GM23338 (cell line): ENCODE data around the gene SORT1. TPM values are rescaled to one million over a fixed set of nuclear protein-coding genes. Genes with fewer than 3 reads are reported as not detected.

Source experiments
- ATAC-seq: fragments of 200-7000 bp; cut with Tn5 transposase; 3 replicates; pipeline ENCODE4 v1.9.1; 2020
- DNase-seq: peaks from one replicate; pipeline ENCODE4 v3.0.0-alpha.2; 2015; ENCODE audit warnings: low spot score
- H2AFZ ChIP-seq: fragments of 200-600 bp; sonication (generic); 2 replicates; pipeline ENCODE4 v1.8.0; 2016; ENCODE audit warnings: antibody characterized with exemption, mild to moderate bottlenecking, moderate library complexity
- H3F3A ChIP-seq: fragments of 200-600 bp; sonication (generic); replicated peaks from 2 replicates; pipeline ENCODE4 v1.8.0; 2017; ENCODE audit warnings: antibody characterized with exemption, mixed run types, low read depth
- H3K27ac ChIP-seq: fragments of 200-600 bp; sonication (generic); 2 replicates; pipeline ENCODE4 v1.6.1; 2016; ENCODE audit warnings: low read depth
- H3K27me3 ChIP-seq: fragments of 200-600 bp; sonication (generic); 2 replicates; pipeline ENCODE4 v1.8.0; 2016; ENCODE audit warnings: mild to moderate bottlenecking, mixed run types, moderate library complexity; ENCODE audit not compliant: insufficient read depth
- H3K36me3 ChIP-seq: fragments of 200-600 bp; sonication (generic); 2 replicates; pipeline ENCODE4 v1.8.0; 2016; ENCODE audit warnings: mild to moderate bottlenecking; ENCODE audit not compliant: insufficient read depth
- H3K4me1 ChIP-seq: fragments of 200-600 bp; sonication (generic); 2 replicates; pipeline ENCODE4 v1.8.0; 2016; ENCODE audit warnings: mild to moderate bottlenecking, moderate library complexity; ENCODE audit not compliant: insufficient read depth
- H3K4me2 ChIP-seq: fragments of 200-600 bp; sonication (generic); 2 replicates; pipeline ENCODE4 v1.7.1; 2017; ENCODE audit warnings: mixed run types
- H3K4me3 ChIP-seq: fragments of 200-600 bp; sonication (generic); 2 replicates; pipeline ENCODE4 v1.6.1; 2016; ENCODE audit warnings: mixed run types
- H3K79me2 ChIP-seq: fragments of 200-600 bp; sonication (generic); replicated peaks from 2 replicates; pipeline ENCODE4 v1.8.0; 2017; ENCODE audit warnings: mild to moderate bottlenecking; ENCODE audit not compliant: insufficient read depth
- H3K9me2 ChIP-seq: fragments of 200-600 bp; sonication (generic); 2 replicates; pipeline ENCODE4 v1.8.0; 2017; ENCODE audit not compliant: insufficient read depth
- H4K20me1 ChIP-seq: fragments of 200-600 bp; sonication (generic); replicated peaks from 2 replicates; pipeline ENCODE4 v1.8.0; 2017; ENCODE audit warnings: mild to moderate bottlenecking; ENCODE audit not compliant: insufficient read depth
- H3K27ac Mint-ChIP-seq: 2 replicates; pipeline ENCODE4 v1.8.0; 2020; ENCODE audit warnings: inconsistent platforms, mild to moderate bottlenecking, moderate library complexity, mixed read lengths
- H3K27me3 Mint-ChIP-seq: 3 replicates; pipeline ENCODE4 v1.8.0; 2022; ENCODE audit warnings: low read depth, mild to moderate bottlenecking, moderate library complexity, mixed read lengths, inconsistent platforms; ENCODE audit not compliant: insufficient read depth, poor library complexity
- H3K36me3 Mint-ChIP-seq: 3 replicates; pipeline ENCODE4 v1.8.0; 2021; ENCODE audit warnings: low read depth, mild to moderate bottlenecking, inconsistent platforms, moderate library complexity, mixed read lengths
- H3K4me1 Mint-ChIP-seq: 3 replicates; pipeline ENCODE4 v1.8.0; 2020; ENCODE audit warnings: mild to moderate bottlenecking, inconsistent platforms, mixed read lengths
- H3K4me3 Mint-ChIP-seq: 3 replicates; pipeline ENCODE4 v1.8.0; 2021; ENCODE audit warnings: moderate library complexity, mild to moderate bottlenecking, inconsistent platforms, mixed read lengths
- H3K9me3 Mint-ChIP-seq: 3 replicates; pipeline ENCODE4 v1.8.0; 2020; ENCODE audit warnings: moderate library complexity, mild to moderate bottlenecking, inconsistent platforms, mixed read lengths
- CREB1 ChIP-seq: fragments of 250-450 bp; sonication (Bioruptor Pico); IDR thresholded peaks from 2 replicates; pipeline ENCODE4 v1.5.0; 2020; ENCODE audit warnings: low read depth, mild to moderate bottlenecking, moderate library complexity
- EZH2 ChIP-seq: fragments of 200-600 bp; sonication (generic); IDR thresholded peaks from one replicate; pipeline ENCODE4 v1.8.0; 2017; ENCODE audit warnings: antibody characterized with exemption, mild to moderate bottlenecking, low read depth; ENCODE audit not compliant: unreplicated experiment
- EZH2phosphoT487 ChIP-seq: fragments of 200-600 bp; sonication (generic); IDR thresholded peaks from one replicate; pipeline ENCODE4 v1.8.1; 2018; ENCODE audit warnings: antibody characterized with exemption; ENCODE audit not compliant: unreplicated experiment
- JUNB ChIP-seq: IDR thresholded peaks from one replicate; pipeline ENCODE4 v1.6.1; 2016; ENCODE audit warnings: antibody characterized with exemption; ENCODE audit not compliant: unreplicated experiment
- NANOG ChIP-seq: IDR thresholded peaks from 2 replicates; pipeline ENCODE4 v1.6.1; 2016; ENCODE audit warnings: antibody characterized with exemption, borderline replicate concordance
- POLR2AphosphoS5 ChIP-seq: IDR thresholded peaks from 2 replicates; pipeline ENCODE4 v1.6.1; 2016; ENCODE audit warnings: antibody characterized with exemption, low read depth
- STAT1 ChIP-seq: IDR thresholded peaks from one replicate; pipeline ENCODE4 v1.6.1; 2016; ENCODE audit warnings: antibody characterized with exemption; ENCODE audit not compliant: unreplicated experiment
- ZNF114 ChIP-seq: fragments of 250-450 bp; sonication (Bioruptor Pico); IDR thresholded peaks from 2 replicates; pipeline ENCODE4 v1.5.0; 2020; ENCODE audit warnings: mild to moderate bottlenecking, moderate library complexity
- ZNF331 ChIP-seq: fragments of 250-450 bp; sonication (Bioruptor Pico); IDR thresholded peaks from 2 replicates; pipeline ENCODE4 v1.5.0; 2020; ENCODE audit warnings: low read depth, mild to moderate bottlenecking, moderate library complexity
- polyA plus RNA-seq: library from polyadenylated mRNA; unstranded; fragments of >200 nt; fragmentation: Nextera tagmentation; extraction: Ambion mirVana; gene quantifications from 2 replicates; pipeline ENCODE4 v1.2.1, GENCODE V29; 2016
- total RNA-seq: library from RNA; depleted of rRNA; stranded (reverse); fragments of >200 nt; shearing (Covaris generic); gene quantifications from 2 replicates; pipeline ENCODE4 v1.2.3, GENCODE V29; 2014
- TF ChIP-seq, protein P1 (sequence below), 2 experiments: fragments of 200-600 bp in 1 of 2; sonication (generic) in 1 of 2; conservative IDR thresholded peaks; 2 replicates each; pipeline versions ENCODE4 v1.5.1 to v1.6.1; 2016 to 2017; ENCODE audit warnings: antibody characterized with exemption in 2 of 2, low read depth in 2 of 2, mild to moderate bottlenecking in 2 of 2, moderate library complexity in 1 of 2
- TF ChIP-seq, protein P2 (sequence below): IDR thresholded peaks from one replicate; pipeline ENCODE4 v1.6.1; 2018; ENCODE audit warnings: antibody characterized with exemption; ENCODE audit not compliant: unreplicated experiment
- TF ChIP-seq, protein P3 (sequence below): IDR thresholded peaks from 2 replicates; pipeline ENCODE4 v1.6.1; 2016; ENCODE audit warnings: antibody characterized with exemption
- TF ChIP-seq, protein P4 (sequence below): fragments of 250-450 bp; sonication (Bioruptor Pico); IDR thresholded peaks from 2 replicates; pipeline ENCODE4 v1.5.0; 2020; ENCODE audit warnings: mild to moderate bottlenecking, moderate library complexity

The SORT1 gene
- total and polyA plus RNA-seq, 2 experiments from 2014 or later, result 10.9 to 55.4 TPM

DNA sequence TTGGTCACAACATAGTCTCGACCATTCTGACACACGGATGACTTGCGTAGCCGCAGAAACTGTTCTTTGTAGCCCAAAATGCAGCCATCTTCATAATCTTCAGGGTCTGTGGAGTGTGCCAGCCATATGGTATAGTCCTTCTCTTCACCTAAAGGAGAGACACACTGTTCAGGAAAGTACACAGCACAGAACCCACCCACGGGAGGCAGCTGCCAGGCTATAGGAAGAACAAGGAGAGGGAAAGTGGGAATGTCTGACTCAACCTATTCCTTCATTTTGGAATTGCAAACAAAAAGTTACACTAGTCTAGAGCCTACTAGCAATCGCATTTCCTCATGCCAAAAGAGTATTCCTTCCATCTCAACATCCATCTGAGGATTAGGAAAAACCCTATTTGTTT, 74.7 kb downstream of the SORT1 start:
- peaks cover 48% of the 10 kb centered on the region for H3K36me3 ChIP-seq
- H3K4me3 Mint-ChIP-seq, result no peak overlapping the region
- no peak overlapping the region for H3K27ac Mint-ChIP-seq
- H3K9me3 Mint-ChIP-seq, result no peaks in the 10 kb centered on the region
- no peaks in the 10 kb centered on the region for H3K27me3 ChIP-seq
- no peaks in the 10 kb centered on the region for H3K9me2 ChIP-seq
- H3K27ac ChIP-seq, result no peak overlapping the region
- H3K4me1 Mint-ChIP-seq, result peaks cover 10% of the 10 kb centered on the region
- TF ChIP-seq EZH2phosphoT487, result no peak
- TF ChIP-seq, protein P1, sequence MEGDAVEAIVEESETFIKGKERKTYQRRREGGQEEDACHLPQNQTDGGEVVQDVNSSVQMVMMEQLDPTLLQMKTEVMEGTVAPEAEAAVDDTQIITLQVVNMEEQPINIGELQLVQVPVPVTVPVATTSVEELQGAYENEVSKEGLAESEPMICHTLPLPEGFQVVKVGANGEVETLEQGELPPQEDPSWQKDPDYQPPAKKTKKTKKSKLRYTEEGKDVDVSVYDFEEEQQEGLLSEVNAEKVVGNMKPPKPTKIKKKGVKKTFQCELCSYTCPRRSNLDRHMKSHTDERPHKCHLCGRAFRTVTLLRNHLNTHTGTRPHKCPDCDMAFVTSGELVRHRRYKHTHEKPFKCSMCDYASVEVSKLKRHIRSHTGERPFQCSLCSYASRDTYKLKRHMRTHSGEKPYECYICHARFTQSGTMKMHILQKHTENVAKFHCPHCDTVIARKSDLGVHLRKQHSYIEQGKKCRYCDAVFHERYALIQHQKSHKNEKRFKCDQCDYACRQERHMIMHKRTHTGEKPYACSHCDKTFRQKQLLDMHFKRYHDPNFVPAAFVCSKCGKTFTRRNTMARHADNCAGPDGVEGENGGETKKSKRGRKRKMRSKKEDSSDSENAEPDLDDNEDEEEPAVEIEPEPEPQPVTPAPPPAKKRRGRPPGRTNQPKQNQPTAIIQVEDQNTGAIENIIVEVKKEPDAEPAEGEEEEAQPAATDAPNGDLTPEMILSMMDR (conservative IDR thresholded peaks at IDR 0.05; ENCODE audit: low read depth in 2 of 2), result no peak
- no peak for TF ChIP-seq ZNF114
- TF ChIP-seq, protein P2, sequence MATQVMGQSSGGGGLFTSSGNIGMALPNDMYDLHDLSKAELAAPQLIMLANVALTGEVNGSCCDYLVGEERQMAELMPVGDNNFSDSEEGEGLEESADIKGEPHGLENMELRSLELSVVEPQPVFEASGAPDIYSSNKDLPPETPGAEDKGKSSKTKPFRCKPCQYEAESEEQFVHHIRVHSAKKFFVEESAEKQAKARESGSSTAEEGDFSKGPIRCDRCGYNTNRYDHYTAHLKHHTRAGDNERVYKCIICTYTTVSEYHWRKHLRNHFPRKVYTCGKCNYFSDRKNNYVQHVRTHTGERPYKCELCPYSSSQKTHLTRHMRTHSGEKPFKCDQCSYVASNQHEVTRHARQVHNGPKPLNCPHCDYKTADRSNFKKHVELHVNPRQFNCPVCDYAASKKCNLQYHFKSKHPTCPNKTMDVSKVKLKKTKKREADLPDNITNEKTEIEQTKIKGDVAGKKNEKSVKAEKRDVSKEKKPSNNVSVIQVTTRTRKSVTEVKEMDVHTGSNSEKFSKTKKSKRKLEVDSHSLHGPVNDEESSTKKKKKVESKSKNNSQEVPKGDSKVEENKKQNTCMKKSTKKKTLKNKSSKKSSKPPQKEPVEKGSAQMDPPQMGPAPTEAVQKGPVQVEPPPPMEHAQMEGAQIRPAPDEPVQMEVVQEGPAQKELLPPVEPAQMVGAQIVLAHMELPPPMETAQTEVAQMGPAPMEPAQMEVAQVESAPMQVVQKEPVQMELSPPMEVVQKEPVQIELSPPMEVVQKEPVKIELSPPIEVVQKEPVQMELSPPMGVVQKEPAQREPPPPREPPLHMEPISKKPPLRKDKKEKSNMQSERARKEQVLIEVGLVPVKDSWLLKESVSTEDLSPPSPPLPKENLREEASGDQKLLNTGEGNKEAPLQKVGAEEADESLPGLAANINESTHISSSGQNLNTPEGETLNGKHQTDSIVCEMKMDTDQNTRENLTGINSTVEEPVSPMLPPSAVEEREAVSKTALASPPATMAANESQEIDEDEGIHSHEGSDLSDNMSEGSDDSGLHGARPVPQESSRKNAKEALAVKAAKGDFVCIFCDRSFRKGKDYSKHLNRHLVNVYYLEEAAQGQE, result no peak
- no peak for TF ChIP-seq CREB1 (CRISPR knock-in tag)
- TF ChIP-seq, protein P3, sequence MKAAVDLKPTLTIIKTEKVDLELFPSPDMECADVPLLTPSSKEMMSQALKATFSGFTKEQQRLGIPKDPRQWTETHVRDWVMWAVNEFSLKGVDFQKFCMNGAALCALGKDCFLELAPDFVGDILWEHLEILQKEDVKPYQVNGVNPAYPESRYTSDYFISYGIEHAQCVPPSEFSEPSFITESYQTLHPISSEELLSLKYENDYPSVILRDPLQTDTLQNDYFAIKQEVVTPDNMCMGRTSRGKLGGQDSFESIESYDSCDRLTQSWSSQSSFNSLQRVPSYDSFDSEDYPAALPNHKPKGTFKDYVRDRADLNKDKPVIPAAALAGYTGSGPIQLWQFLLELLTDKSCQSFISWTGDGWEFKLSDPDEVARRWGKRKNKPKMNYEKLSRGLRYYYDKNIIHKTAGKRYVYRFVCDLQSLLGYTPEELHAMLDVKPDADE, result no peak
- no peak for TF ChIP-seq JUNB
- no peak for TF ChIP-seq STAT1
- no peak for TF ChIP-seq EZH2
- TF ChIP-seq ZNF331 (CRISPR knock-in tag), result no peak
- TF ChIP-seq NANOG, result no peak
- no peak for TF ChIP-seq POLR2AphosphoS5
- TF ChIP-seq, protein P4, sequence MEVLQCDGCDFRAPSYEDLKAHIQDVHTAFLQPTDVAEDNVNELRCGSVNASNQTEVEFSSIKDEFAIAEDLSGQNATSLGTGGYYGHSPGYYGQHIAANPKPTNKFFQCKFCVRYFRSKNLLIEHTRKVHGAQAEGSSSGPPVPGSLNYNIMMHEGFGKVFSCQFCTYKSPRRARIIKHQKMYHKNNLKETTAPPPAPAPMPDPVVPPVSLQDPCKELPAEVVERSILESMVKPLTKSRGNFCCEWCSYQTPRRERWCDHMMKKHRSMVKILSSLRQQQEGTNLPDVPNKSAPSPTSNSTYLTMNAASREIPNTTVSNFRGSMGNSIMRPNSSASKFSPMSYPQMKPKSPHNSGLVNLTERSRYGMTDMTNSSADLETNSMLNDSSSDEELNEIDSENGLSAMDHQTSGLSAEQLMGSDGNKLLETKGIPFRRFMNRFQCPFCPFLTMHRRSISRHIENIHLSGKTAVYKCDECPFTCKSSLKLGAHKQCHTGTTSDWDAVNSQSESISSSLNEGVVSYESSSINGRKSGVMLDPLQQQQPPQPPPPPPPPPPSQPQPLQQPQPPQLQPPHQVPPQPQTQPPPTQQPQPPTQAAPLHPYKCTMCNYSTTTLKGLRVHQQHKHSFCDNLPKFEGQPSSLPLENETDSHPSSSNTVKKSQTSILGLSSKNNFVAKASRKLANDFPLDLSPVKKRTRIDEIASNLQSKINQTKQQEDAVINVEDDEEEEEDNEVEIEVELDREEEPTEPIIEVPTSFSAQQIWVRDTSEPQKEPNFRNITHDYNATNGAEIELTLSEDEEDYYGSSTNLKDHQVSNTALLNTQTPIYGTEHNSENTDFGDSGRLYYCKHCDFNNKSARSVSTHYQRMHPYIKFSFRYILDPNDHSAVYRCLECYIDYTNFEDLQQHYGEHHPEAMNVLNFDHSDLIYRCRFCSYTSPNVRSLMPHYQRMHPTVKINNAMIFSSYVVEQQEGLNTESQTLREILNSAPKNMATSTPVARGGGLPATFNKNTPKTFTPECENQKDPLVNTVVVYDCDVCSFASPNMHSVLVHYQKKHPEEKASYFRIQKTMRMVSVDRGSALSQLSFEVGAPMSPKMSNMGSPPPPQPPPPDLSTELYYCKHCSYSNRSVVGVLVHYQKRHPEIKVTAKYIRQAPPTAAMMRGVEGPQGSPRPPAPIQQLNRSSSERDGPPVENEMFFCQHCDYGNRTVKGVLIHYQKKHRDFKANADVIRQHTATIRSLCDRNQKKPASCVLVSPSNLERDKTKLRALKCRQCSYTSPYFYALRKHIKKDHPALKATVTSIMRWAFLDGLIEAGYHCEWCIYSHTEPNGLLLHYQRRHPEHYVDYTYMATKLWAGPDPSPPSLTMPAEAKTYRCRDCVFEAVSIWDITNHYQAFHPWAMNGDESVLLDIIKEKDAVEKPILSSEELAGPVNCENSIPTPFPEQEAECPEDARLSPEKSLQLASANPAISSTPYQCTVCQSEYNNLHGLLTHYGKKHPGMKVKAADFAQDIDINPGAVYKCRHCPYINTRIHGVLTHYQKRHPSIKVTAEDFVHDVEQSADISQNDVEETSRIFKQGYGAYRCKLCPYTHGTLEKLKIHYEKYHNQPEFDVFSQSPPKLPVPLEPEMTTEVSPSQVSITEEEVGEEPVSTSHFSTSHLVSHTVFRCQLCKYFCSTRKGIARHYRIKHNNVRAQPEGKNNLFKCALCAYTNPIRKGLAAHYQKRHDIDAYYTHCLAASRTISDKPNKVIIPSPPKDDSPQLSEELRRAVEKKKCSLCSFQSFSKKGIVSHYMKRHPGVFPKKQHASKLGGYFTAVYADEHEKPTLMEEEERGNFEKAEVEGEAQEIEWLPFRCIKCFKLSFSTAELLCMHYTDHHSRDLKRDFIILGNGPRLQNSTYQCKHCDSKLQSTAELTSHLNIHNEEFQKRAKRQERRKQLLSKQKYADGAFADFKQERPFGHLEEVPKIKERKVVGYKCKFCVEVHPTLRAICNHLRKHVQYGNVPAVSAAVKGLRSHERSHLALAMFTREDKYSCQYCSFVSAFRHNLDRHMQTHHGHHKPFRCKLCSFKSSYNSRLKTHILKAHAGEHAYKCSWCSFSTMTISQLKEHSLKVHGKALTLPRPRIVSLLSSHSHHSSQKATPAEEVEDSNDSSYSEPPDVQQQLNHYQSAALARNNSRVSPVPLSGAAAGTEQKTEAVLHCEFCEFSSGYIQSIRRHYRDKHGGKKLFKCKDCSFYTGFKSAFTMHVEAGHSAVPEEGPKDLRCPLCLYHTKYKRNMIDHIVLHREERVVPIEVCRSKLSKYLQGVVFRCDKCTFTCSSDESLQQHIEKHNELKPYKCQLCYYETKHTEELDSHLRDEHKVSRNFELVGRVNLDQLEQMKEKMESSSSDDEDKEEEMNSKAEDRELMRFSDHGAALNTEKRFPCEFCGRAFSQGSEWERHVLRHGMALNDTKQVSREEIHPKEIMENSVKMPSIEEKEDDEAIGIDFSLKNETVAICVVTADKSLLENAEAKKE (CRISPR knock-in tag), result no peak
- H2AFZ ChIP-seq, result no peak overlapping the region
- DNase-seq, result no peak
- H3K4me3 ChIP-seq, result no peak overlapping the region
- H3K36me3 Mint-ChIP-seq, result peaks cover 44% of the 10 kb centered on the region
- H3K4me2 ChIP-seq, result no peak overlapping the region
- no peaks in the 10 kb centered on the region for H3K79me2 ChIP-seq
- H3F3A ChIP-seq, result no peaks in the 10 kb centered on the region
- H3K27me3 Mint-ChIP-seq, result no peaks in the 10 kb centered on the region
- 0 out of 2 replicates have a peak, but pooled peaks cover 5% of the 10 kb centered on the region for H4K20me1 ChIP-seq
- ATAC-seq, result no peak
- H3K4me1 ChIP-seq, result no peaks in the 10 kb centered on the region
